Caki2 (cell line): Measurements from ENCODE around the gene ARID1B. TPM values are rescaled to one million over a fixed set of nuclear protein-coding genes. Genes with fewer than 3 reads are reported as not detected.

Experiments
- DNase-seq: peaks from one replicate; pipeline ENCODE4 v3.0.0-alpha.2; 2015; ENCODE audit warnings: low read depth
- in situ Hi-C: cut with HindIII; loops from 2 replicates; pipeline ENCODE4 v1.10.0; 2016; ENCODE audit warnings: low sequenced_read_pairs, low pct_unique_long_range_greater_than_20kb, mixed read lengths
- total RNA-seq: library from RNA; depleted of rRNA; stranded (reverse); fragments of >200 nt; shearing (Covaris generic); gene quantifications from 2 replicates; pipeline ENCODE4 v1.2.3, GENCODE V29; 2014; ENCODE audit warnings: low replicate concordance

ARID1B gene
- total RNA-seq, 1 experiment from 2014 or later = 6.9 TPM

- in situ Hi-C loops = no loop called here
These were observed 282.6 kb downstream of the ARID1B start for GRCh38 chr6:157059781-157060180.

GRCh38 chr6:157060440-157060952 lies 283.3 kb downstream of the ARID1B start:
- in situ Hi-C loops = no loop called here
- DNase-seq = no peak

More at GRCh38 chr6:157059781-157060180, 282.6 kb downstream of the ARID1B start:
- DNase-seq = no peak

GRCh38 chr6:157061770-157062594 lies 284.8 kb downstream of the ARID1B start:
- in situ Hi-C loops = no loop called here
- DNase-seq = no peak

GRCh38 chr6:157063176-157063905 lies 286.2 kb downstream of the ARID1B start:
- in situ Hi-C loops = no loop called here
- no peak for DNase-seq

- DNase-seq = no peak
- in situ Hi-C loops = no loop called here
These were observed 286.7 kb downstream of the ARID1B start for GRCh38 chr6:157063923-157064322.

GRCh38 chr6:157064502-157064901 lies 287.3 kb downstream of the ARID1B start:
- in situ Hi-C loops = no loop called here
- no peak for DNase-seq

- no peak for DNase-seq
- in situ Hi-C loops = no loop called here
These were observed 288.2 kb downstream of the ARID1B start for GRCh38 chr6:157065366-157065765.

GRCh38 chr6:157066781-157067491 lies 289.8 kb downstream of the ARID1B start:
- no peak for DNase-seq
- in situ Hi-C loops = no loop called here

GRCh38 chr6:157067507-157067906 lies 290.3 kb downstream of the ARID1B start:
- in situ Hi-C loops = no loop called here
- DNase-seq = no peak

GRCh38 chr6:157068691-157069324 lies 291.6 kb downstream of the ARID1B start:
- in situ Hi-C loops = no loop called here
- no peak for DNase-seq

- no peak for DNase-seq
- in situ Hi-C loops = no loop called here
These were observed 292.4 kb downstream of the ARID1B start for GRCh38 chr6:157069585-157069984.

GRCh38 chr6:157070403-157071107 lies 293.4 kb downstream of the ARID1B start:
- in situ Hi-C loops = no loop called here
- DNase-seq = no peak

GRCh38 chr6:157072128-157072527 lies 294.9 kb downstream of the ARID1B start:
- in situ Hi-C loops = no loop called here
- no peak for DNase-seq

GRCh38 chr6:157073596-157073995 lies 296.4 kb downstream of the ARID1B start:
- in situ Hi-C loops = no loop called here
- DNase-seq = no peak

GRCh38 chr6:157074969-157075368 lies 297.8 kb downstream of the ARID1B start:
- in situ Hi-C loops = no loop called here
- no peak for DNase-seq

- in situ Hi-C loops = no loop called here
- no peak for DNase-seq
These were observed 298.6 kb downstream of the ARID1B start for GRCh38 chr6:157075549-157076450.

GRCh38 chr6:157076451-157076822 lies 299.3 kb downstream of the ARID1B start:
- in situ Hi-C loops = no loop called here
- no peak for DNase-seq
